Trophoblast cell (in vitro differentiated cells and primary cell): Measurements from ENCODE around the gene STRBP.

Source experiments
- DNase-seq, 2 donors: peaks; one replicate each; pipeline ENCODE4 v3.0.0-alpha.2; 2016
- H2AFZ ChIP-seq: 2 replicates; pipeline ENCODE4 v1.6.1; 2013; ENCODE audit warnings: low read length, moderate library complexity, mild to moderate bottlenecking; ENCODE audit not compliant: insufficient read depth, poor library complexity
- H2AK5ac ChIP-seq: 2 replicates; pipeline ENCODE4 v1.6.1; 2013; ENCODE audit warnings: mild to moderate bottlenecking, low read length
- H2BK120ac ChIP-seq: 2 replicates; pipeline ENCODE4 v1.6.1; 2013; ENCODE audit warnings: low read length, mild to moderate bottlenecking, moderate library complexity; ENCODE audit not compliant: insufficient read depth, poor library complexity
- H2BK12ac ChIP-seq: 2 replicates; pipeline ENCODE4 v1.6.1; 2013; ENCODE audit warnings: mild to moderate bottlenecking, low read length, moderate library complexity
- H2BK5ac ChIP-seq: 2 replicates; pipeline ENCODE4 v1.6.1; 2013; ENCODE audit warnings: low read length, low read depth, moderate library complexity, mild to moderate bottlenecking; ENCODE audit not compliant: poor library complexity
- H3K14ac ChIP-seq: 2 replicates; pipeline ENCODE4 v1.6.1; 2013; ENCODE audit warnings: mild to moderate bottlenecking, low read length
- H3K18ac ChIP-seq: 2 replicates; pipeline ENCODE4 v1.6.1; 2013; ENCODE audit warnings: mild to moderate bottlenecking, low read length
- H3K23ac ChIP-seq: 2 replicates; pipeline ENCODE4 v1.6.1; 2013; ENCODE audit warnings: low read length
- H3K27ac ChIP-seq: 2 replicates; pipeline ENCODE4 v1.5.1; 2013; ENCODE audit warnings: low read depth, mild to moderate bottlenecking, inconsistent platforms, low read length, moderate library complexity
- H3K27me3 ChIP-seq: 2 replicates; pipeline ENCODE4 v1.6.1; 2013; ENCODE audit warnings: inconsistent platforms, mild to moderate bottlenecking, low read length, moderate library complexity; ENCODE audit not compliant: insufficient read depth
- H3K36me3 ChIP-seq, 2 experiments: 1 replicate in 1 of 2; 2 replicates in 1 of 2; pipeline ENCODE4 v1.6.1; 2013; ENCODE audit warnings: low read length in 2 of 2, mild to moderate bottlenecking in 2 of 2, moderate library complexity in 1 of 2; ENCODE audit not compliant: insufficient read depth in 2 of 2, control insufficient read depth in 1 of 2
- H3K4ac ChIP-seq: 2 replicates; pipeline ENCODE4 v1.6.1; 2013; ENCODE audit warnings: low read depth, mild to moderate bottlenecking, low read length, moderate library complexity
- H3K4me1 ChIP-seq, 2 experiments: 1 replicate in 1 of 2; 2 replicates in 1 of 2; pipeline ENCODE4 v1.6.1; 2013; ENCODE audit warnings: low read length in 2 of 2, mild to moderate bottlenecking in 2 of 2, moderate library complexity in 1 of 2; ENCODE audit not compliant: insufficient read depth in 2 of 2, control insufficient read depth in 1 of 2
- H3K4me2 ChIP-seq: 2 replicates; pipeline ENCODE4 v1.6.1; 2013; ENCODE audit warnings: inconsistent platforms, mild to moderate bottlenecking, low read length, moderate library complexity
- H3K4me3 ChIP-seq: 2 replicates; pipeline ENCODE4 v1.5.1; 2013; ENCODE audit warnings: mild to moderate bottlenecking, low read depth, low read length, inconsistent platforms
- H3K79me1 ChIP-seq: one replicate; pipeline ENCODE4 v1.6.1; 2013; ENCODE audit warnings: low read length
- H3K79me2 ChIP-seq: 2 replicates; pipeline ENCODE4 v1.6.1; 2013; ENCODE audit warnings: low read length, mild to moderate bottlenecking; ENCODE audit not compliant: control insufficient read depth, insufficient read depth, poor library complexity
- H3K9ac ChIP-seq: 2 replicates; pipeline ENCODE4 v1.6.1; 2013; ENCODE audit warnings: mild to moderate bottlenecking, low read length
- H3K9me3 ChIP-seq: 2 replicates; pipeline ENCODE4 v1.6.1; 2013; ENCODE audit warnings: low read depth, mild to moderate bottlenecking, control low read depth, inconsistent platforms, low read length; ENCODE audit not compliant: insufficient read depth
- H4K12ac ChIP-seq: 2 replicates; pipeline ENCODE4 v1.6.1; 2013; ENCODE audit warnings: low read depth, mild to moderate bottlenecking, low read length, moderate library complexity
- H4K8ac ChIP-seq: 2 replicates; pipeline ENCODE4 v1.6.1; 2013; ENCODE audit warnings: low read depth, mild to moderate bottlenecking, low read length, moderate library complexity
- H4K91ac ChIP-seq: one replicate; pipeline ENCODE4 v1.6.1; 2013; ENCODE audit warnings: low read depth, mild to moderate bottlenecking, low read length, moderate library complexity
- WGBS: extraction: QIAGEN DNeasy Blood & Tissue Kit; methylation state at CpG from one replicate; pipeline ENCODE4 v1.1.7; 2013; ENCODE audit warnings: missing lambda C conversion rate; ENCODE audit not compliant: insufficient read length, insufficient coverage; ENCODE audit errors: extremely low coverage; 5-methylcytosine and 5-hydroxymethylcytosine counted together

The STRBP gene

DNA sequence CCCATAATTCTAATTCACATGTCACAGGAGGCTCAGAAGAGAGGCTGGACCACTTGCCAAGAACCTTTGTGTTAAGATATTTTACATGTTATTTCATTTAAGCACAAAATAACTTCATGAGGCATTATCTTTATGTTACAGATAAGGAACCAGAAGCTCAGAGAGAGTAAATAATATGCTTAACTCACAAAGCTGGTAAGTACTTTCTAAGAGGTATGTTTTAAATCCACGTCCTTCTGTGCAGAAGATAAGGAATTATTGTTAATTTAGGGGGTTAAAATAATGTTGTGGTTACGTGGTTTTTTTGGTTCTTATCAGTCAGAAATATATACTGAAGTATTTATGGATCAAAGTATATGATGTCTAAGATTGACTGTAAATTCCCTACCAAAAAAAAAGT is 8.0 kb downstream of the STRBP start:
- Histone ChIP-seq H3K23ac (no peak overlapping the region), H3K4me2 (no peak overlapping the region), H3K4ac (no peak overlapping the region), H3K27ac (no peak overlapping the region), H3K4me3 (no peak overlapping the region), H3K9me3 (no peaks in the 10 kb centered on the region), H4K8ac (no peak overlapping the region), H4K91ac (no peak overlapping the region), H2BK5ac (no peak overlapping the region), H3K36me3 (no peaks in the 10 kb centered on the region), H3K4me1 (no peaks in the 10 kb centered on the region), H2AFZ (no peak overlapping the region), H2BK12ac (no peak overlapping the region), H3K14ac (no peak overlapping the region), H3K79me1 (no peaks in the 10 kb centered on the region), H3K18ac (no peak overlapping the region), H3K79me2 (no peaks in the 10 kb centered on the region), H2AK5ac (no peak overlapping the region), H3K9ac (no peak overlapping the region), H4K12ac (no peak overlapping the region), H3K27me3 (no peaks in the 10 kb centered on the region), H2BK120ac (no peak overlapping the region)
- WGBS: 100% methylated on average over 1 of the region's 2 CpGs
- no peak for DNase-seq

DNA sequence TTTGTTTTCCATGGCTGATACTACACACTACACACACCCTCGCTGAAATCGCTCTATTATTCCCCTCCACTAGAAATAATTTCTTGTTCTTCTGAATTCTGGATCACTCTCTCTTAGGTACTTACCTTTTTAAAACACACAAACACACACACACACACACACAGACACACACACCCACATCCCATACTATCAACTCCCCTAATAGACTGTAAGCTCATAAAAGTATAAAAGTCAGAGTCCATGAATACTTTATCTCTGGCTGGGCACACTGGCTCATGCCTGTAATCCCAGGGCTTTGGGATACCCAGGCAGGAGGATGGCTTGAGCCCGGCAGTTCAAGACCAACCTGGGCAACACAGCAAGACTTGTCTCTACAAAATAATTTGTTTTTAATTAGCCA is 11.1 kb downstream of the STRBP start:
- Histone ChIP-seq H3K36me3 (no peaks in the 10 kb centered on the region), H3K4me3 (no peak overlapping the region), H3K27ac (no peak overlapping the region), H4K91ac (no peak overlapping the region), H3K14ac (no peak overlapping the region), H2BK120ac (no peak overlapping the region), H3K18ac (no peak overlapping the region), H4K8ac (no peak overlapping the region), H3K27me3 (no peaks in the 10 kb centered on the region), H2AK5ac (no peak overlapping the region), H3K4me2 (no peak overlapping the region), H3K79me1 (no peaks in the 10 kb centered on the region), H3K23ac (no peak overlapping the region), H2AFZ (no peak overlapping the region), H4K12ac (no peak overlapping the region), H3K4ac (no peak overlapping the region), H3K4me1 (no peaks in the 10 kb centered on the region), H2BK5ac (no peak overlapping the region), H3K9ac (no peak overlapping the region), H3K9me3 (no peaks in the 10 kb centered on the region), H3K79me2 (no peaks in the 10 kb centered on the region), H2BK12ac (no peak overlapping the region)
- WGBS: no CpG with 5 or more reads among the region's 3 CpGs
- DNase-seq: no peak

DNA sequence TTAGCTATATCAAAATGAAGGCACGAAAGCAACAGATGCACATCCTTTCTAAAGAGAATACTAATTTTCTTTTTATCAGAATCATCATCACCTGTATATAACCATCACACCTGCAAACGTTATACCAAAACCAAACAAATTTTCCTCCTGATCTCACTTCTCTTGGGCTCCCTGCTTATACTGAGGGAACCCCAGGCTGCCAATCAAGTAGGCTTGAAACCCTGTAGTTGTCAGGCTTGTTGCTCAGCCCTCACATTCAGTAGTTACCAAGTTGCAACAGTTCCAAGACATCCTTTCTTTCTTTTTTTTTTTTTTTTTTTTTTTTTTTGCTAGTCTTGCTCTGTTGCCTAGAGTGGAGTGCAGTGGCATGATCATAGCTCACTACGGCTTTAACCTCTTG is 12.7 kb downstream of the STRBP start:
- Histone ChIP-seq H3K27me3 (no peaks in the 10 kb centered on the region), H4K12ac (no peak overlapping the region), H3K36me3 (no peaks in the 10 kb centered on the region), H3K9me3 (no peaks in the 10 kb centered on the region), H3K9ac (no peak overlapping the region), H2BK120ac (no peak overlapping the region), H3K4me2 (no peak overlapping the region), H4K91ac (no peak overlapping the region), H3K23ac (no peak overlapping the region), H2BK5ac (no peak overlapping the region), H4K8ac (no peak overlapping the region), H3K14ac (no peak overlapping the region), H3K79me1 (no peaks in the 10 kb centered on the region), H3K27ac (no peak overlapping the region), H3K4me3 (no peak overlapping the region), H3K4me1 (no peaks in the 10 kb centered on the region), H3K4ac (no peak overlapping the region), H3K18ac (no peak overlapping the region), H3K79me2 (no peaks in the 10 kb centered on the region), H2AFZ (no peak overlapping the region), H2BK12ac (no peak overlapping the region), H2AK5ac (no peak overlapping the region)
- no peak for DNase-seq
- WGBS: no CpG with 5 or more reads among the region's 3 CpGs

DNA sequence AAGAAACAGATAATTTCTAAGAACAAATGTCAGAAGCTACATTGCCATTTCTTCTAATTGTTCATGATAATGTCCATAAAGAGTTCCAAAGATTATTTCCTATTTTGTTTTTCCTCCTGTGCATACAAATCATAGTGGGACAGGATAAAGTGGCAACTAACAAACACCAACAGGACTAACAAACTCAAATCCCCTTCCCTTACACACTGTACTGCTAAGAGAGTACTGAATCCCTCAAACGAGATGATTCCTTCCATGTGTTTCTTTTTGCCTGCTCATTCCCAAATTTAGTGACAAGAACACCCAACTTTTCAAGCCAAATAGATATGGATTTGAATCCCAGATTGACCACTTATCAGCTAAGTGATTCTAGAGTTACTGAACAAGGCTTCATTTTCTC is 15.2 kb downstream of the STRBP start:
- WGBS: no CpG with 5 or more reads among the region's 1 CpG

More for the DNA sequence above, 15.2 kb downstream of the STRBP start:
- Histone ChIP-seq H3K23ac (no peak overlapping the region), H2BK120ac (no peak overlapping the region), H3K27me3 (no peaks in the 10 kb centered on the region), H4K8ac (no peak overlapping the region), H3K9ac (no peak overlapping the region), H3K79me2 (no peaks in the 10 kb centered on the region), H3K18ac (no peak overlapping the region), H3K36me3 (no peaks in the 10 kb centered on the region), H2AFZ (no peak overlapping the region), H3K79me1 (no peaks in the 10 kb centered on the region), H4K12ac (no peak overlapping the region), H3K4me3 (no peak overlapping the region), H4K91ac (no peak overlapping the region), H3K14ac (no peak overlapping the region), H3K4ac (no peak overlapping the region), H3K27ac (no peak overlapping the region), H2BK12ac (no peak overlapping the region), H3K4me1 (no peaks in the 10 kb centered on the region), H2BK5ac (no peak overlapping the region), H3K9me3 (no peaks in the 10 kb centered on the region), H3K4me2 (no peak overlapping the region), H2AK5ac (no peak overlapping the region)
- DNase-seq: no peak
